GM18517 (cell line): ENCODE results near the gene SLC22A3.

Experiments
- ATAC-seq: cut with Tn5 transposase; IDR thresholded peaks from one replicate; pipeline ENCODE4 v1.9.1; 2021; ENCODE audit warnings: mild to moderate bottlenecking, moderate library complexity; ENCODE audit not compliant: unreplicated experiment

The SLC22A3 gene

GRCh38 chr6:160487116-160487515, 138.9 kb downstream of the SLC22A3 start:
- no peak for ATAC-seq

DNA sequence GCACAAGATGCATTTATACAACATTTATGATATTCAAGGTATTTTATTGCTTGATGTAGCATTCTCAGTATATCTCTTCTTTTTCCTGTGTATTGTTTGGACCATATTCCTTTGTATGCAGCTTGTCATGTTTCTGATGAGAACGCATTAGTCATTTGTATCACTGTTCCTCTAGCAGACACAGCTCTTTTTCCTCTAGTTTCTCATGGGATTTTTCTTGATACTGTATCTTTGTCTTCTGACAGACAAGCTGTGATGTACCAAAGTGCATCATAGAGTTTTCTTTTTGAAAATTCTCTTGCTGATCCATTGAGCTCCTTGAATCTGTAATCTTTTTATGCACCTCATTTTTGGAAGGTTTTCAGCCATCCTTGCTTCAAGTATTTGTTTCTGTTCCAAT, 140.9 kb downstream of the SLC22A3 start:
- ATAC-seq = no peak

- no peak for ATAC-seq
Measured at GRCh38 chr6:160494576-160494975, 146.4 kb downstream of the SLC22A3 start.

DNA sequence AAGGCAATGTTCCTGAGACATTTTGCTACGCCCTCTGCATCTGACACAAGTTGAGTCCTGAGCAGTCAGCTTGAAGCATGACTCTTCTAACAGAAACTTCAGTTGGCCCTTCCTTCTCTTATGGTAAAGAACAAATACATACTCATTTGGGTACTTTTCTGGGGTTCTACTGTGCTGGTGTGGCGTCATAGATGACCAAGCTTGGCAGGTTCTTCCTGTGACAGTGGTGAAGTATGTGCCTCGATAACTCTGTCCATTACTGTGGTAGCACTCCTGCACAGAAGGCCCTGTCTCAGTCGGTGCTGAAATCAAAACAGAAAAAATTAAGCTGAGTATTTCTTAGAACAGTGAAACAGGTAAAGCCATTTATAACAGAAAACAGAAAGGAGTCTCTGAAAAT, 152.5 kb downstream of the SLC22A3 start:
- no peak for ATAC-seq
